HG02970 (cell line): ENCODE measurements around the gene SPRY1.

Experiments used
- ATAC-seq: cut with Tn5 transposase; IDR thresholded peaks from one replicate; pipeline ENCODE4 v1.9.1; 2021; ENCODE audit warnings: mild to moderate bottlenecking, moderate library complexity, moderate number of reproducible peaks; ENCODE audit not compliant: unreplicated experiment, low FRiP score

SPRY1 gene

DNA sequence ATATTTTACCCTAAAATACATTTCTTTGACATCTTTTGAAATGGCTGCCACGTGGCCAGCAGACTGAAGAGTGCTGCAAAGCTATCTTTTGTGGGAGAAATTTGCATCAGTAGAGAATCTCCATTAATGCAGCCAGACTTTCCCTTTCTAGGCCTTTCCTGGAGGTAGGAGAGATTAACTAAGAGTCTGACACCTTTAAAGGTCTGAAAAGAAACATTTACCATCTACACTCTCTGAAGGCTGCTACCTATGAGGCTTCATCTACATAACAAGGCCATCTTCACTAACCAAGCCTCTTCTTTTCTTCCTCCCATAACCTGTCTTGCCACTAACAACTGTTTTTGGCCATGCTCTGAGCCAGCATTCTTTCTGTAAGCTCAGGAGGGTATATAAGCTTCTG, 17.8 kb upstream of the SPRY1 start:
- ATAC-seq, result no peak

- no peak for ATAC-seq
Observed at GRCh38 chr4:123379392-123379791, 17.2 kb upstream of the SPRY1 start.

- ATAC-seq, result no peak
Observed at GRCh38 chr4:123380728-123381716, 15.6 kb upstream of the SPRY1 start.

- ATAC-seq, result no peak
Observed at GRCh38 chr4:123381996-123382395, 14.6 kb upstream of the SPRY1 start.

DNA sequence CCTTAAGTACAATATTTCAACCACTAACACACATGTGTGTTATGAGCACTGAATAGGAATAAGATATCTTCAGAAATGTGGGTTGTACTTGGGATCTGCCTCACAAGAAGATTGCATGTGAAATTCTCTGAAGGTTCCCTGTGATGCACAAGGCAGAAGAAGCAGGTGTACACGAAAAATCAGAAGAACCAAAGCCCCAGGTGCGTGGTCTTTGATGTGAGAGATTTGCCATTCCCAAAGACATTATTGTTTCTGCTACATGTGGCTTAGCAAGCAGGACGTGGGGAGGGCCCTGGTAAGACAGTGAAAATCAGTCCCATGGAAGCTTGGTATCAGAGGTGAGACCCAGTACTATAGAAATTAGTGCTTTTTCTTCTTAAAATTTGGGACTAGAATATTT, 13.0 kb upstream of the SPRY1 start:
- ATAC-seq, result no peak

- ATAC-seq, result no peak
Observed at GRCh38 chr4:123386609-123387008, 10.0 kb upstream of the SPRY1 start.

- ATAC-seq, result no peak
Observed at GRCh38 chr4:123390846-123391456, 5.6 kb upstream of the SPRY1 start.

GRCh38 chr4:123393721-123394120, 2.9 kb upstream of the SPRY1 start:
- no peak for ATAC-seq

DNA sequence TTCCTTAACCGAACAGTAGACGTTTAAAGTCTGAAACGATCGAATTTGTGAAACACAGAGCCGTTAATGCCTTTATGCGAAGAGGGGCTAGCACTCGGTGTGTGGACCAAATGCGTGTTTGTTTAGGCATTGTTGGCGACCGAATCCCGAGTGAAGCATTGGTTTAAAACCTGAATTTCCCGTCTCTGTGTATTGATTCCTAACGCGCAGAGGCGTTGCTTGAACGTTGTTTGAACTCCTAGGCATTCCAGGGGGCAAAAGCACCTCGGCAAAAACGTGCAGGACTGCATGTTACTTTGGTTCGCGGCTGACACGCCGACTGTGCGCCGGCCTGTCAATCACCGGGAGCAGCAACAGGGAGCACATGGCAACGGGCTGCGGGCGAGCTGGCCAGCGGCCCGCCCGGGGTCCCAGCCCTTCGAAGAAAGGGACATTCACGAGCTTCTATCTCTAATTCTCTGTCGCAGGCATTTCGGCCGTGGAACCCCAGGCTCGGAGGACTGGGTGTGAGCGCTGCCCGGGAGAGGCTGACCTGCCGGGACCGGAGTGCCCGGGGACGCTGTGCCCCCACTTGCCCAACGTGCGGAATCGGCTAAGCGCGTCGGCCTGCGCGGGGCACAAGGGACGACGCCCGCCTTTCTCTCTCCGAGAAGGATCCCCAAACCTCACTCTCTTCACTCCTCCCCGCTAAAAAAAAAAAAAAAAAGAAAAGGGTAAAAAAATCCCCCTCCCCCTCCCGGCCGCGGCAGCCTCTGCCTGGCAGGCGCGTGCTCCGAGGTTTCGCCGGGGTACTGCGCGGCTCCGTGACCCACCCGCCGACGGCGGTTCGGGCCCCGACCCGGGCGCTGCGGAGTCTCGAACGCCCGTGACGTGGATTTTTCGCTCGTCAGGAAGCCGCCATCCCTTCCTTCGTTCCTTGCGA, 810 bp downstream of the SPRY1 start:
- peak; percentile 4 for ATAC-seq

GRCh38 chr4:123398066-123398852, 1.7 kb downstream of the SPRY1 start:
- peak; percentile 70 for ATAC-seq

DNA sequence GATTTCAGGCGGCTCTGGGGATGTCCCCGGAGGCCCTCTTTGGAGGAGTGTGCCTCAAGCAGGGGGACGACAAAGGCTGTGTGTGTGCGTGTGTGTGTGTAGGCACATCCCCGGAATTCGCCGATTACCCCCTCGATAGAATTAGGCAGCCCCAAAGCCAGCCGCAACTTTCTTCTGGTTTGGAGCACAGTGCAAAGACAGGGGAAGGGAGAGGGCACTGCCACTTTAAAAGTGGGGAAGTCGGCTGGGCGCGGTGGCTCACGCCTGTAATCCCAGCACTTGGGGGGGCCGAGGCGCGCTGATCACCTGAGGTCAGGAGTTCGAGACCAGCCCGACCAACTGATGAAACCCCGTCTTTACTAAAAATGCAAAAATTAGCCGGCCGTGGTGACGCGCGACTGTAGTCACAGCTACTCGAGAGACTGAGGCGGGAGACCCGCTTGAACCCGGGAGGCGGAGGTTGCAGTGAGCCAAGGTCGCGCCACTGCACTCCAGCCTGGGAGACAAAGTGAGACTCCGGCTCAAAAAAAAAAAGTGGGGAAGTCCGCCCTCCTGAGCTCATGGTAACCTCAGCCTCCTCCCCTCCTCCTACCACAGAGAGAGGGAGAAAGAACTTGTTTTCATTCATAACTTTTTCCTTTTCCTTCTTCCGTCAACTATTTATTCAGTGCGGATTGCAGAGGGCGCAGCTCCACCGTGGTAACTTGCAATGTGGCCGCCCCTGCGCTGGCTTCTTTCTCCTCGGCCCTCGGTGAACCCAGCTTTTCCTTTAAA, 2.4 kb downstream of the SPRY1 start:
- ATAC-seq, result peak; percentile 33

GRCh38 chr4:123399627-123400358, 3.2 kb downstream of the SPRY1 start:
- ATAC-seq, result no peak

DNA sequence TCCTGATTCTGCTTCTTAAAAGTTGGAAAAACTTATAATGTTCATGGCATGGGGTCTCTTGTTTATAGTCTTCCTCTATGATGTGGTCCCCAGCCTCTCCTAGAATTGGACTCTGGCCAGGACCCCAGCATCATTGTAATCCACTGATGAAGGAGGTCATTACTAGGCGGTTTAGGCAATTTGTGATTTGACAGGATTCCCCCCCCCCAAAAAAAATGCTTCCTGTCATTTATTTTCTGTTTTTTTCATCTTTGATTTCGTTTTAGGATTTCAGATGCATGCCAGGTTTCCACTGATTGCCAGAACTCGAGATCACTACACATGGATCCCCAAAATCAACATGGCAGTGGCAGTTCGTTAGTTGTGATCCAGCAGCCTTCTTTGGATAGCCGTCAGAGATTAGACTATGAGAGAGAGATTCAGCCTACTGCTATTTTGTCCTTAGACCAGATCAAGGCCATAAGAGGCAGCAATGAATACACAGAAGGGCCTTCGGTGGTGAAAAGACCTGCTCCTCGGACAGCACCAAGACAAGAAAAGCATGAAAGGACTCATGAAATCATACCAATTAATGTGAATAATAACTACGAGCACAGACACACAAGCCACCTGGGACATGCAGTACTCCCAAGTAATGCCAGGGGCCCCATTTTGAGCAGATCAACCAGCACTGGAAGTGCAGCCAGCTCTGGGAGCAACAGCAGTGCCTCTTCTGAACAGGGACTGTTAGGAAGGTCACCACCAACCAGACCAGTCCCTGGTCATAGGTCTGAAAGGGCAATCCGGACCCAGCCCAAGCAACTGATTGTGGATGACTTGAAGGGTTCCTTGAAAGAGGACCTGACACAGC, 4.9 kb downstream of the SPRY1 start:
- ATAC-seq, result no peak

DNA sequence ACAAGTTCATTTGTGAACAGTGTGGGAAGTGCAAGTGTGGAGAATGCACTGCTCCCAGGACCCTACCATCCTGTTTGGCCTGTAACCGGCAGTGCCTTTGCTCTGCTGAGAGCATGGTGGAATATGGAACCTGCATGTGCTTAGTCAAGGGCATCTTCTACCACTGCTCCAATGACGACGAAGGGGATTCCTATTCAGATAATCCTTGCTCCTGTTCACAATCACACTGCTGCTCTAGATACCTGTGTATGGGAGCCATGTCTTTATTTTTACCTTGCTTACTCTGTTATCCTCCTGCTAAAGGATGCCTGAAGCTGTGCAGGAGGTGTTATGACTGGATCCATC, 5.5 kb downstream of the SPRY1 start:
- no peak for ATAC-seq

GRCh38 chr4:123403080-123403604, 6.5 kb downstream of the SPRY1 start:
- ATAC-seq, result no peak

DNA sequence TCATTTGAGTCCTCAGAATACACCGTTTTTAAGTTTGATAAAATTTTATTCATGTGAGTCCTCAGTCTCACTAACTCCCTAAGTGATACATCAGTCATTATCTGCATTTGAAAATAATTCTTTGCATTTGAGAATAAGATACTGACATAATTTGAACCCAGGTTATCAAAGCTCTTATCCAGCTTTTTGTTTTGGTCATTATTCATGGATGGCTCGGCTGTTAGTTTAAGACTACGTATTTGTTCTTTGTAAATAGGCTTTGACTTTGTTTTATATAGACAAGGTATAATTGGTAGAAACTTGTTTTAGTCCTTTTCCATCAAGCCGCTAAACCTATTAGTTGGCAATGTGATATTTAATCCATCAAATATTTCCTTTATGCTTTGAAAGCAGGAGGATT, 7.9 kb downstream of the SPRY1 start:
- ATAC-seq, result no peak

- no peak for ATAC-seq
Observed at GRCh38 chr4:123405267-123405865, 8.8 kb downstream of the SPRY1 start.
